ENCODE measurements around the gene SCN7A.
"Not testable (repeated sequence)": the region's sequence is repeated elsewhere in the genome, so short reads cannot be mapped to it uniquely, and the experiment has no call there.

The SCN7A gene

GRCh38 chr2:166451468-166451867, 42.6 kb downstream of the SCN7A start:
- no peak for DNase-seq

- no peak for DNase-seq
Observed at GRCh38 chr2:166449439-166449838, 44.6 kb downstream of the SCN7A start.

GRCh38 chr2:166448106-166448505, 45.9 kb downstream of the SCN7A start:
- DNase-seq: no peak

- no peak for DNase-seq
Observed at GRCh38 chr2:166444306-166444705, 49.7 kb downstream of the SCN7A start.

GRCh38 chr2:166440313-166440712, 53.7 kb downstream of the SCN7A start:
- no peak for DNase-seq

DNA sequence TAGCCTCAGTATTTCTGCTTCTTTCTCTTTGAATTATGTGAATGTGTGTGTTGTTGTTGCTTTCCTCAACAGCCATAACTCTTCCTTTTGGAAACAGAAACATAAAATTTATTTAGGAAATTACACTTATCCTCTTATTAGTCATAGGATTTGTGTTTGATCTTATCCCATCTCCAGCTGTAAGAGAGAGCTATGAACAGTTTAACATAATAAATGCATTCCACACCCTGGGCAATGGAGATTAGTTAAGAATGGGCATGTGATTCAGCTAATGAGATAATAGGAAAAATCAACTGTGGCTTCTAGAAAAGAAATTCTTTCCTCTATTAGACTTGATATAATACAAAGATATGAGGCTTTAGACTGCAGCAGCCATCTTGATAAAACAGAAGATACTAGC, 55.0 kb downstream of the SCN7A start:
- DNase-seq: no peak

- no peak for DNase-seq
Observed at GRCh38 chr2:166436976-166437375, 57.1 kb downstream of the SCN7A start.

DNA sequence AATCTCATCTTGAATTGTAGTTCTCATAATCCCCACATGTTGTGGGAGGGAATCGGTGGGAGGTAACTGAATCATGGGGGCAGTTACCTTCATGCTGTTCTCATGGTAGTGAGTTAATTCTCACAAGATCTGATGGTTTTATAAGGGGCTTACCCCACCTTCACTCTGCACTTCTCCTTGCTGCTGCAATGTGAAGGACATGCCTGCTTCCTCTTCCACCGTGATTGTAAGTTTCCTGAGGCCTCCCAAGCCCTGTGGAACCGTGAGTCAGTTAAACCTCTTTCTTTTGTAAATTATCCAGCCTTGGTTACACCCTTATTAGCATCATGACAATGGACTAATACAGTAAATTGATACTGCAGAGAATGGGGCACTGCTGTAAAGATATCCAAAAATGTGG, 57.9 kb downstream of the SCN7A start:
- no peak for DNase-seq

- no peak for DNase-seq
Observed at GRCh38 chr2:166434491-166434890, 59.6 kb downstream of the SCN7A start.

DNA sequence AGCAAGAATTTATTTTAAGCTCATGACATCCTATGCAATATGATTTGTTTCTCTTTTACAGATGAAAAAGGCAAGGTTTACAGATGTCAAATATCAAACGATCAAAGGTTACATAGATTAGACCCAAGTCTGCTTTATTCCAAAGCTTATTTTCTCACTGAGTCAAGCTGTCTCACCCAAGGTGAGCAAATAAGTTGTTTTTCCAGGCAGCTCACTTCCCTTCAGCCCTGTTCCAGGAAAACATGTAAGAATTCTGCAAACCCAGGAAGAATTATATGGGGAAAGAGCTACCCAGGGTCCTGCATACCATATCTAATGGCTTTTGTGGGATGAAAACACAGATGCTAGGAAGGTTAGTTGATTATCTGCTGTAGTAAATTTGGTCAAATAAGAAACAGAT, 60.6 kb downstream of the SCN7A start:
- no peak for DNase-seq

DNA sequence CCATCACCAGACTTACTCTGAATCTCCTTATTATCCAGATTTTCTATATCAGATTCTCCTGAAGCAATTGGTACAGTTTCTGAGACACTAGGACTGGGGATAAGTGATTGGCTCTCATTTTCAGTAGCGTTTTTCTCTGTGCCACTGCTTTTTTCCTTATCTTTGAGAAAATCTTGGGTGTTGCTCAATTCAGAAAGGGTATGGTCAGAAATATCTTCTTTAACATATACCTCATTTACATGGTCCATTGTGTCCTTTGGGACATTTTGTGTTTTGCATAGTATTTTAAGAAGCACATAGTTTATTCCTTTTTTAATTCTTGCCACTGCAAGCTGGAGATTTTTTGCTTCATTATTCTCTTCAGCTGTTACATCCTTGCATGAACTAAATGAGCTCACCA, 61.7 kb downstream of the SCN7A start:
- no peak for DNase-seq

DNA sequence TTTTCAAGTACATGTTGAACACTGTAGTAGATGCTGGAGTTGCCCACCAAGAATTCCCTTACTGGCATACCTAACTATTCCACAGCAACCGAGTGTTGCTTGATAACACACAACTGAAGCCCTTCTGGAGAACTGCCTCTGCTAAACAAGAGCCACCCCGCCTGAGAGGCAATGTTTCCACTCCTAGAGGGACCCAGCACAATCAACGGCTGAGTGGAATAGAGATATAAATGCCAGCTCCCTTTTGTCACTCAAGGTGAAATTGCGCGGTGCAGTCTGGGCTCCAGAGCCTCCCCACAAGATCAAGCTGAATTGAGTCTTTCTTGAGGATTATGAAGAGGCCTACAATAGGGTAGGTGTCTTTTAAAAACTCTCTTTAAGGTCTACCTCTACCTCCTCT, 69.2 kb downstream of the SCN7A start:
- DNase-seq: no peak

GRCh38 chr2:166419616-166419934, 74.5 kb downstream of the SCN7A start:
- peak; percentile 55 for DNase-seq

DNA sequence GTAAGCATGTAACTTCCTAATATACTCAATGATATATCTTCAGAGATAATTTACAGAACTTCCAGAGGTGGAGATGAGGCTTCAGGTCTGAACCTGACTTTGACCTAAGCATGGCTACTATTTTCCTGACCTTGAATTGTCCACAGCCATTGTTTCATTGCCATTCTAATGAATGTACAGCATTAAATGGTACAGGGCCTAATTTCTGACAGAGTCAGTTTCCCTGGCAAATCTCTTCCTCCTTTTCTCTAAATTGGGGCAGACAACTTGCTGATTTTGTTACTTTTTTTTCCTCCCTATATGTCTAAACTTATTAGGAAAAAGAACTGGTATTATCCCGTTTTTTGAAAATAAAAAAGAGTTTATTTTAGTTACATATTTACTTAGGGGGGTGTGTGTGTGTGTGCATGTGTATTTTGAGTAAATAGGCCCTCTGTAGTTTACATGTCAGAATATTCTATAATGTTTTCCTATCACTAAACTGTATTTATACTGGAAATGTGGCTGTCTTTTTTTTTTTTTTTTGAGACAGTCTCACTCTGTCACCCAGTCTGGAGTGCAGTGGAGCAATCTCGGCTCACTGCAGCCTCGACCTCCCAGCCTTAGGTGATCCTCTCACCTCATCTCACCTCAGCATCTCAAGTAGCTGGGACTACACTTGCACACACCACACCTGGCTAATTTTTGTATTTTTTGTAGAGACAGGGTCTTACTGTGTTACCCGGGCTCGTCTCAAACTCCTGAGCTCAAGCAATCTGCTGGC, 75.0 kb downstream of the SCN7A start:
- no peak for DNase-seq

- DNase-seq: peak; percentile 17
Observed at GRCh38 chr2:166417669-166418068, 76.4 kb downstream of the SCN7A start.

DNA sequence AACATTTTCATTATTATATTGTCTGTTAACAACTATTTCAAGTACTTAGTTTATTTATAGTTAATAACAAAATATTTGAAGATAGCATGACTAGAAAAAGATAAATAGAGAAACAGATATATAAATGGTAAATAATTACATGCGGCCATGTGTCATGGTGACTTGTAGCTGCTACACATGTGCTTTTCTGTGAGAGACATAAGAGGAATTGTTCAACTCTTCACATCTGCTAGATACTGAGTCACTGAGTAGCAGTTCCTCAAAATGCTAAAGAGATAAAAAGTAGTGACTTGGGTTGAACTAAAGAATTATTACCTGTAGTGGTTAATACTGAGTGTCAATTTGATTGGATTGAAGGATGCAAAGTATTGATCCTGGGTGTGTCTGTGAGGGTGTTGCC, 80.8 kb downstream of the SCN7A start:
- no peak for DNase-seq

DNA sequence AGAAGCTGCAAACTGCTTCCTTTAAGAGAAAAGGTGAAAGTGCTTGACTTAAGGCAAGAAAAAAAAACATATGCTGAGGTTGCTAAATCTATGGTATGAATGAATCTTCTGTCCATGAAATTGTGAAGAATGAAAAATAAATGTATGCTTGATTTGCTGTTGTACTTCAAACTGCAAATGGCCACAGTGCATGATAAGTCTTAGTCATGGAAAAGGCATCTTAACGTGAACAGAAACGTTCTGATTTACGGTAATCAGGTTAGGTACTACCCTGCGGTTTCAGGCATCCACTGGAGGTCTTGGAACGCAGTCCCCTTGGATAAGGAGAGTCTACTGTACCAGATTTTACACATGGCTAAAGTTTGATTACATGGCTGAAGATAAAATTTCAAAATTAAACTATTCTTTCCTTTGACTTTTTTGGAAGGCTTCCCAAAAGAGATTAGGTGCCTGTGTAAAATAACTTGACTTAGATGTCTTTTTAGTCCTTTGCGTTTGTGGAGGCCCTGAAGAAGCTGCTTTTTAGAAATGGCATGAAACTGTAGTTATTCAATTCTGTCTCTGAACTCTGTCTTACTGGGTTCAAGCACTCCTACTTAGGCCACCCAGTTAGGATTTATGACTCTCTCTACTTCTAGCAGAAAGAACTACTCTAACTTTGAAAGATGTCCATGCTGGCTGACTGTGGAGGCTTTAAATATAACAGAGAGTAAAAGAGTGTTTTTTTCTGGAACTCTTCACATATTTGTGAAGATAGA, 82.4 kb downstream of the SCN7A start:
- DNase-seq: no peak

- no peak for DNase-seq
Observed at GRCh38 chr2:166410828-166411472, 83.1 kb downstream of the SCN7A start.

- DNase-seq: not testable (repeated sequence)
Observed at GRCh38 chr2:166407746-166408145, 86.3 kb downstream of the SCN7A start.

GRCh38 chr2:166406374-166406773, 87.7 kb downstream of the SCN7A start:
- no peak for DNase-seq

DNA sequence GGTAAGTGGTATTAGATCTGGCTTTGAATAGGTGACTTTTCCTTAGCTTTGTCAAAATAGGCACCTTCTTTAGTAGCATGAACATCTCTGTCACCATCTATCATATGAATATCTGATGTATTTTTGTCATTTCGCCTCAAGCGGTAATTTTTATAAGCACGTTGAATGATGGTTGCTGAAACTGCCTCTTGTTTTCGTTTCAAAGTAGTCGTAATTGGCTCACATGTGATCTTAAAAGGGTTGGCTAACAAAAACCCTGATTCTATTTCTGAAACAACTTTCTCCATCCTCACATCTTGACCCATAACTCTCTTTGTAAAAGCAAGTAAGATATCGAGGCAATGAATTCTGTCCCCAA, 88.5 kb downstream of the SCN7A start:
- no peak for DNase-seq

DNA sequence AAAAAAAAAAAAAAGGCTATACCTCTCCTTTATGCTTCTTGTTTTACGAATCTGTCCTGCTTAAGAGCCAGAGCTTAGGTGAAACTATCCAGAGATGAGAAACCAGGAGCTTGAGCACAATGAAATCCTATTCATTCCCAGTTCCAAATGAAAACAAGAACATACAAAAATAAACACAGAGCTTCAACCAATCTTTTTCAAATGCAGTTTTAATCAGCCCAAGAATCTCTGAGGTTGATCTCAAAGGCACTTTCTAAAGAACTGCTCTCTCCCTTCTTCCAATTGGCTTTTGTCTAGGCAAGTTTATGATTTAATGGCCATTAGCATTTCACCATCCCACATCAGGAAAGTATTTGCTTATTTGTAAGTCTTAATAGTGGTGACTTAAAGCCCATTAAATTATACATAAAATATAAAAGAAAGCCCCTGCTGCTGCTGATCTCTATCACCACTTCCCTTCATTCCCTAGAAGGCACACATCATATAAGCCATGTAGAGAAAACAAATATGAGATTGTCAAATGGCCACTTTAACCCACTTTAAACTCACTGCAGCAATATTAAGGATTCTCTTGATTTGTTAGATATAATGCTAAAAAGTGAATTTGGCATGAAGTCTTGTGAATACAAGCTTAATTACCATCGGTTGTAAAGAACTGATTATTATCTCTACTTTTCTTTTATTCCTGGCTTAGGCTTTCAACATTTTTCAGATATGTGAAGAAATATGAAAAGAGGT, 89.0 kb downstream of the SCN7A start:
- no peak for DNase-seq

DNA sequence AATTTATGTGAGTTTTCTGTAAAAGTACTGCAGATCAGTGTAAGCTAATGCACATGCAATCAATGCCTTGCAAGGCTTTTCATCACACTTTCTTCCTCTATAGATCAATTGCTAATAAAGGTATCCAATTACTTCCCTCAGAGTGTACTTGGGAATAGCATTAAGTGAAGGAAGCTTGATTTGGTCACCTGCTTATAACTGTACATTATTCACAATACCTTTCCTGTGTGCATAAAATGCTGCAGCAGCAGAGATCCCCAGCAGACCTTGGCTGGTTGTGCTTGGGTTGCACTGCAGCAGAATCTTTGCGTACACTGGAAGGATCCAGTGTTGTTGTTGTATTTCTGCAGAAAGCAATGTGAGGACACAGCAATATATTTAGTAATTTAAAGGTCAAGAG, 99.8 kb downstream of the SCN7A start:
- DNase-seq: no peak

GRCh38 chr2:166393008-166393407, 101.0 kb downstream of the SCN7A start:
- no peak for DNase-seq

All from NCI-H1694 treated with DMSO at 0.1 percent for 48 hours (cell line).